AG09309 (cell line): ENCODE measurements around the gene ZWINT.

Source experiments
- DNase-seq: peaks from one replicate; pipeline ENCODE4 v3.0.0-alpha.2; 2010; ENCODE audit warnings: low read depth
- H3K4me3 ChIP-seq: 2 replicates; pipeline ENCODE4 v1.5.1; 2011; ENCODE audit warnings: mild to moderate bottlenecking, low read depth, low read length, moderate library complexity; ENCODE audit not compliant: control insufficient read depth
- CTCF ChIP-seq: IDR thresholded peaks from 2 replicates; pipeline ENCODE4 v1.5.1; 2011; ENCODE audit warnings: mild to moderate bottlenecking, low read depth, low read length, inconsistent platforms; ENCODE audit not compliant: insufficient read depth, control insufficient read depth; ENCODE audit errors: missing control alignments

ZWINT gene

GRCh38 chr10:56327118-56327517 is 33.9 kb downstream of the ZWINT start:
- TF ChIP-seq CTCF = no peak
- H3K4me3 ChIP-seq = no peak overlapping the region
- DNase-seq = no peak

GRCh38 chr10:56319386-56319785 is 41.7 kb downstream of the ZWINT start:
- DNase-seq = no peak
- no peak overlapping the region for H3K4me3 ChIP-seq
- TF ChIP-seq CTCF = no peak

- DNase-seq = no peak
Observed at GRCh38 chr10:56318816-56319215, 42.2 kb downstream of the ZWINT start.

DNA sequence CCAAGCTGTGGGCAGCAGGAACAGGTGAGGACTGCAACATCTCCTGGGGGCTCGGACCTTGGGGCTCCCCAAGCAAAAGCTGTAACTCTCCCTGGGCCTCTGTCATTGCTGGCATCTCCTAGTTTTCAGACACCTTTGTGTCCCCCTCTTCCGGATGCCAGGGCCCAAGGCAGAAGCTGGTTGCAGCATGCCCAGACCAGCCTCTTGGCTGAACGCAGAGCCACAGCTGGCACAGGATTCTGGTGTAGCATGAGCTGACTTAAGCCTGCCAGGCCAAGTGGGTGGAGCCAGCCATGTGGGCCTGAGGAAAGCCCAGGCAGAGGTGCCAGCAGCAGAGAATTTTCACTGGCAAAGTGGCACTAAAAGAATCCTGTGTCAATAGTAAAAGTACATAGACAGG is 43.5 kb downstream of the ZWINT start:
- H3K4me3 ChIP-seq = no peak overlapping the region
- TF ChIP-seq CTCF = no peak
- no peak for DNase-seq

More at GRCh38 chr10:56318816-56319215, 42.2 kb downstream of the ZWINT start:
- no peak for TF ChIP-seq CTCF
- H3K4me3 ChIP-seq = no peak overlapping the region

DNA sequence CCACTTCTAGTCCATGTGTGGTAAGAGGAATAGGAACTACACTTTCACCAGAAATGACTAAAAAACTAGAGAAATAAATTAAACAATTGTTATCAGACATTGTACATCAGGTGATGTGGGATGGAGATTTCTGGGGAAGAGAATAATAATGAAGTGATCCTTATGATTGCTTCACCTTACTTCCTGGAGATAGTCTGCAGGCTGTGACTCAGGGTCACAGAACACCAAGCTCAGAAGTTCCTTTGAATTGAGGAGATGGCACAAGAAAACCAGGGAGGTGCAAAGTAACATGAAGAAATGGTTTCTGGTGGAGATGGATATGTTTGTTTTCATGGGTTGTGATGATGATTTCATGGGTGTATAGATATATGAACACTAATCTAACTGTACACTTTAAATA is 44.5 kb downstream of the ZWINT start:
- no peak for DNase-seq
- no peak overlapping the region for H3K4me3 ChIP-seq
- TF ChIP-seq CTCF = no peak
